Measurements from ENCODE around the gene TXNRD1.

GRCh38 chr12:104272938-104273337, 57.4 kb downstream of the TXNRD1 start:
- TF ChIP-seq FOXP2 (optimal IDR thresholded peaks at IDR 0.05; ENCODE audit: borderline replicate concordance, extremely low read depth, extremely low read length, insufficient read depth) (no peak), SIN3A (IDR thresholded peaks at IDR 0.05; ENCODE audit: borderline replicate concordance, insufficient read depth, low read length) (no peak), POLR2AphosphoS5 (IDR thresholded peaks at IDR 0.05; ENCODE audit: low read depth, low read length) (no peak), TAF1 (IDR thresholded peaks at IDR 0.05; ENCODE audit: borderline replicate concordance, insufficient read depth, low read length) (no peak)
- TF ChIP-seq, protein P1, sequence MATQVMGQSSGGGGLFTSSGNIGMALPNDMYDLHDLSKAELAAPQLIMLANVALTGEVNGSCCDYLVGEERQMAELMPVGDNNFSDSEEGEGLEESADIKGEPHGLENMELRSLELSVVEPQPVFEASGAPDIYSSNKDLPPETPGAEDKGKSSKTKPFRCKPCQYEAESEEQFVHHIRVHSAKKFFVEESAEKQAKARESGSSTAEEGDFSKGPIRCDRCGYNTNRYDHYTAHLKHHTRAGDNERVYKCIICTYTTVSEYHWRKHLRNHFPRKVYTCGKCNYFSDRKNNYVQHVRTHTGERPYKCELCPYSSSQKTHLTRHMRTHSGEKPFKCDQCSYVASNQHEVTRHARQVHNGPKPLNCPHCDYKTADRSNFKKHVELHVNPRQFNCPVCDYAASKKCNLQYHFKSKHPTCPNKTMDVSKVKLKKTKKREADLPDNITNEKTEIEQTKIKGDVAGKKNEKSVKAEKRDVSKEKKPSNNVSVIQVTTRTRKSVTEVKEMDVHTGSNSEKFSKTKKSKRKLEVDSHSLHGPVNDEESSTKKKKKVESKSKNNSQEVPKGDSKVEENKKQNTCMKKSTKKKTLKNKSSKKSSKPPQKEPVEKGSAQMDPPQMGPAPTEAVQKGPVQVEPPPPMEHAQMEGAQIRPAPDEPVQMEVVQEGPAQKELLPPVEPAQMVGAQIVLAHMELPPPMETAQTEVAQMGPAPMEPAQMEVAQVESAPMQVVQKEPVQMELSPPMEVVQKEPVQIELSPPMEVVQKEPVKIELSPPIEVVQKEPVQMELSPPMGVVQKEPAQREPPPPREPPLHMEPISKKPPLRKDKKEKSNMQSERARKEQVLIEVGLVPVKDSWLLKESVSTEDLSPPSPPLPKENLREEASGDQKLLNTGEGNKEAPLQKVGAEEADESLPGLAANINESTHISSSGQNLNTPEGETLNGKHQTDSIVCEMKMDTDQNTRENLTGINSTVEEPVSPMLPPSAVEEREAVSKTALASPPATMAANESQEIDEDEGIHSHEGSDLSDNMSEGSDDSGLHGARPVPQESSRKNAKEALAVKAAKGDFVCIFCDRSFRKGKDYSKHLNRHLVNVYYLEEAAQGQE (IDR thresholded peaks at IDR 0.05; ENCODE audit: insufficient read depth in 1 of 2, low read depth in 2 of 2, low read length in 2 of 2), result no peak

Measured in PFSK-1 (cell line).